GM13976 (cell line): Measurements from ENCODE around the gene SLC35E3.

Experiments
- DNase-seq: peaks from one replicate; pipeline ENCODE4 v3.0.0; 2012; ENCODE audit warnings: low spot score
- in situ Hi-C: fragments of 300-500 bp; cut with MboI; formaldehyde crosslinking; loops from one replicate; pipeline ENCODE4 v1.12.0; 2022; ENCODE audit warnings: low sequenced_read_pairs, mixed read lengths, inconsistent platforms; ENCODE audit not compliant: unreplicated experiment
- TF ChIP-seq, protein P1 (sequence below): IDR thresholded peaks from 2 replicates; pipeline ENCODE4 v1.5.1; 2012; ENCODE audit warnings: borderline replicate concordance, mild to moderate bottlenecking; ENCODE audit not compliant: insufficient read depth; ENCODE audit errors: extremely low read depth, missing control alignments, control extremely low read depth

SLC35E3 gene

GRCh38 chr12:68790952-68791234 lies 44.9 kb downstream of the SLC35E3 start:
- no peak for DNase-seq
- in situ Hi-C loops = no loop called here
- TF ChIP-seq, protein P1, sequence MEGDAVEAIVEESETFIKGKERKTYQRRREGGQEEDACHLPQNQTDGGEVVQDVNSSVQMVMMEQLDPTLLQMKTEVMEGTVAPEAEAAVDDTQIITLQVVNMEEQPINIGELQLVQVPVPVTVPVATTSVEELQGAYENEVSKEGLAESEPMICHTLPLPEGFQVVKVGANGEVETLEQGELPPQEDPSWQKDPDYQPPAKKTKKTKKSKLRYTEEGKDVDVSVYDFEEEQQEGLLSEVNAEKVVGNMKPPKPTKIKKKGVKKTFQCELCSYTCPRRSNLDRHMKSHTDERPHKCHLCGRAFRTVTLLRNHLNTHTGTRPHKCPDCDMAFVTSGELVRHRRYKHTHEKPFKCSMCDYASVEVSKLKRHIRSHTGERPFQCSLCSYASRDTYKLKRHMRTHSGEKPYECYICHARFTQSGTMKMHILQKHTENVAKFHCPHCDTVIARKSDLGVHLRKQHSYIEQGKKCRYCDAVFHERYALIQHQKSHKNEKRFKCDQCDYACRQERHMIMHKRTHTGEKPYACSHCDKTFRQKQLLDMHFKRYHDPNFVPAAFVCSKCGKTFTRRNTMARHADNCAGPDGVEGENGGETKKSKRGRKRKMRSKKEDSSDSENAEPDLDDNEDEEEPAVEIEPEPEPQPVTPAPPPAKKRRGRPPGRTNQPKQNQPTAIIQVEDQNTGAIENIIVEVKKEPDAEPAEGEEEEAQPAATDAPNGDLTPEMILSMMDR = no peak

- in situ Hi-C loops = no loop called here
- TF ChIP-seq, protein P1 = no peak
These were observed 46.0 kb downstream of the SLC35E3 start for GRCh38 chr12:68791897-68792481.

GRCh38 chr12:68792952-68793351 lies 47.0 kb downstream of the SLC35E3 start:
- in situ Hi-C loops = no loop called here
- TF ChIP-seq, protein P1 = no peak
- peak; percentile 77 for DNase-seq

More at GRCh38 chr12:68791897-68792481, 46.0 kb downstream of the SLC35E3 start:
- DNase-seq = no peak

GRCh38 chr12:68793436-68793835 lies 47.5 kb downstream of the SLC35E3 start:
- in situ Hi-C loops = no loop called here
- no peak for DNase-seq
- TF ChIP-seq, protein P1 = no peak

DNA sequence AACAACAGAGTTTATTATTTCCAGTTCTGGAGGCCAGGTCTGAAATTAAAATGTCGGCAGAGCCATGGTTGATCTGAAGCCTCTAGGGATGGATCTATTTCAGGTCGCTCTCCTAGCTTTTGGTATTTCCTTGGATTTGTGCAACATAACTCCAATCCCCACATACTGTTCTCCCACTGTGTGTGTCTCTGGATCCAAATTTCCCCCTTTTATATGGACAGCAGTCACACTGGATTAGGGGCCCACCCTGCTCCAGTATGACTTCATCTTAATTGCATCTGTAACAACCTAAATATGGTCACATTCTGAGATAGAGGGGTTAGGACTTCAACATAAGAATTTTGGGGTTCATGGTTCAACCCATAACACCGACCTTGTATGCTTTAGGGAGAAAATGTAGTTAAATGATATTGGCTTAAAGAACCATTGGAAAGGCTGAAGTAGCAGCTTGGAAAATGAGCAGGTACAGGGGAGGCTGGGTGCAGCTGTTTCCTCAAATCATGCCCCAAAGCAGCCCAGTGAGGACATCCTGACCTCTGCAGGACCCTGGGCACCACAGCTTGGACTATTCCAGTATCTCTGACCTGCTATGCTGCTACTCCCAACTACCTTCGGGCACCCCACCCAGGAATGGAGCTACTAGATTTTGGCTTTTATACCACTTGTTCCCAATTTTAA lies 48.1 kb downstream of the SLC35E3 start:
- DNase-seq = no peak
- in situ Hi-C loops = no loop called here
- TF ChIP-seq, protein P1 = no peak

GRCh38 chr12:68794653-68795251 lies 48.8 kb downstream of the SLC35E3 start:
- TF ChIP-seq, protein P1 = no peak
- in situ Hi-C loops = no loop called here
- DNase-seq = no peak

- TF ChIP-seq, protein P1 = no peak
- in situ Hi-C loops = no loop called here
- DNase-seq = no peak
These were observed 50.4 kb downstream of the SLC35E3 start for GRCh38 chr12:68796399-68796798.
